Activated CD8-positive, alpha-beta memory T cell treated with anti-CD3 and anti-CD28 coated beads for 48 hours (primary cell): Measurements from ENCODE around the gene SNX24.

Experiments used
- DNase-seq, 3 experiments: peaks; one replicate each; pipeline ENCODE4 v3.0.0-alpha.2; 2020; ENCODE audit warnings: low read depth in 2 of 3, low spot score in 2 of 3

SNX24 gene

DNA sequence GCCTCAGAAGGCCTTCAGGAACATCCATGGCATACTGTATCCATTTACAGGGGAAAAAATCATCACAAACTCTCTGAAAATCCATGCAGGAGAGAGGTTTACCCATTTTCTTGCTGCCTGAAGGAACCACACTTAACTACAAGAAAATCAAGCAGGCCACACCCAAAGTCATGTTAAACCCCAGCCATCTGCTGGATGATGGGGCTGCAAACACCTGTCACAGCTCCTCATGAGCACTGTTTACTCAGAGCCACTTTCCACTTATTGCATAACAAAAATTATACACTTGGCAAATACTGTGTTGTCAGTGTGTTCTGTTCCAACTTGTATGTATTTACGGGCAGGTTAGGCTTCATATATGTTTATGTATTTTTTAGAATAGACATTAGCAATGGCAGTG lies 155.3 kb downstream of the SNX24 start:
- DNase-seq, result no peak

DNA sequence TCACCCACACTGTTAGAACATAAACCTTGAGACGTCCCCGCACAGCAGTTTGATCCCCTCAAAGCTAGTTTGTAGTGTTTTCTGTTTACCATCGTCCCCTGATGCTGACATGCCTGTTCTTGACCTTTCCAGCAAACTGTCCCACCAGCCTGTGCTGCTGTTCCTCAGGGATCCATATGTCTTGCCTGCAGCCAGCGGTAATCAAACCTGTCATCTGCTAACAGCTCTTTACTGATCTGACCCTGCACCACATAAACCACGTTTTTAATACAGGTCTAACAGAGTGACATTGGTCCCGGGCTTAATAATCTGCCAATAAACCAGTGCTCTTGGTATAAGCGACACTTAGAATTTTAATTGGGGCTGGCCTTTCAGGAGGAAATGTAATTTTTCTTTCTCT lies 156.4 kb downstream of the SNX24 start:
- no peak for DNase-seq

DNA sequence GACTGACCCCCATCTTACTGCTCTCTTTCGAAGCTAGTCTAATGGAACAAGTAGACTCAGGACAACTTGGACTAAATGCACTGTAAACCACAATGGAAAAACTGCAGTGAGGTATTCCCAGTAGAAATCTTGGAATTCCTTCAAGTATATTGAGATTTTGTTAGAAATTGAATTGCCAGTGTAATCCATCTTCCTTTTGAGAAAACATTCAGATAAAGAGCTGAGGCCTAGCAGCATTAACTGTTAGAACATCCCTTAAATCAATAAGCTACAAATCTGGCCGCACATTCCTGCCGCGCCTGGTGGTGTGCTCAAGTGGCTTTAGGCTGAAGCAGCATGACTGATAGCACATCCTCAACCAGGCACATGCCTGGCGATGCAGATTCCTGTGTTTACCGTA lies 161.8 kb downstream of the SNX24 start:
- DNase-seq, result no peak

DNA sequence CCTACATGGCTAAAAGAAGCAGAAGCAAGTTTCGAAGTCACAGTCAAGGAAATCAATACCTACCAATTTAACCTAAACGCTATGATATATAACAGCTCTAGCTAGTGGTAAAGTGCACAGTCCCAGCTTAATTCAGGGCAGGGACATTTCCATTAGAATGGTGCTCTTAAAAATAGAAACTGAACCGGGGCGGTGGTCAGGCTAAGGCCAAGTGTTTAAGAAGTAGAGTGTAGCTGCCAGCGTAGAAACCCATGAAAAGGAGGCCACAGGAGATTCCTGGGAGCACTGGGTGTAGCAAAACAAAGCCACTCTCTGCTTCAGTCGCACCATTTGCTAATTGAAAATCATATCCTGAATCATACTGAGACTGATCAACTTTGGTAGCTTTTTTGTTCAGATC lies 162.3 kb downstream of the SNX24 start:
- no peak for DNase-seq

DNA sequence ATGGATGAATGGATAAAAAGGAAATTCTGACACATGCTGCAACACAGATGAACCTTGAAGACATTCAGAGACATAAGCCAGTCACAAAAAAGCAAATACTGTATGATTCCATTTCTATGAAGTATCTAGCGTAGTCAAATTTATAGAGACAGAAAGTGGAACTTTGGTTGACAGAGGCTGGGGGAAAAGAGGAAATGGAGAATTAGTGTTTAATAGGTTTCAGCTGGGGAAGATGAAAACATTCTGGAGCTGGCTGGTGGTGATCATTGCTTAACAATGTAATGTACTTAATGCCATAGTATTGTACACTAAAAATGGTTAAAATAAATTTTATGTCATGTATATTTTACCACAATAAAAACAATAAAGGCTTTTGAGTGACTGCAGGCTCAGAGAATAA lies 166.9 kb downstream of the SNX24 start:
- DNase-seq, result no peak

DNA sequence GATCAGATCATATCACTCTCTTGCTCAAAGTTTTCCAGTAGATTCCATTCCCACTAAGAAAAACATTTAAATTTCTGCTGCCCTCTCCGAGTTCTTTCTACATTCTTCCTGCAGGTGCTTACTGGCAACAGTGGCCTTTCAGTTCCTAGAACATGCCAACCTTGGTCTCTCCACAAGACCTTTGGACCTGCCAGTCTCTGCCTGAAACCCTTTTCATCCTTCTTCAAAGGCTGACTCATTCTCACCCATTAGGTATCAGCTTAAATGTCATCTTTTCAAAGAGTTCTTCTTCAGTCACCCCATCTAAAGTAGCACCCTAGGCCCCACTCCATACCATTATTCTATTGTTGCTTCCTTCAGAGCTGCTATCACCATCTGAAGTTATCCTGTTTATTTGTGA lies 169.3 kb downstream of the SNX24 start:
- no peak for DNase-seq

DNA sequence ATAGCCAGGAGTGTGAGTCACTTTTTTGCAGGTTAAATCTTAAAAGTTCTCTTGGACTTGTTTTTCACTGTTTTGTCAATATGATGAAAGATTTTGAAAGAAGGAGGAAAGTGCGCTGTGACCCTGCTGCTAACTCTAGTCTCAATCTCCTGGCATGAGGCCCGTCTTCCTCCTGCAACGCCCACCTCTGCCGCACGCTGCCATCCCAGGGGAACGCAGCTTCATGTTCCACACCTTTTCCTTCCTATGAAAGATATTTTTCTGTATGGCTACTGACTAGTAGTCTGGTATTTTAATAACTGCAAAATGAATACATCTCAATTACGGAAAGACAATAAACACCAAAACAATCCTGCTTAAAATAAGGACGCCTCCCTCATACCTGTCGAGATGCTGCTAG lies 182.8 kb downstream of the SNX24 start:
- DNase-seq, result no peak

DNA sequence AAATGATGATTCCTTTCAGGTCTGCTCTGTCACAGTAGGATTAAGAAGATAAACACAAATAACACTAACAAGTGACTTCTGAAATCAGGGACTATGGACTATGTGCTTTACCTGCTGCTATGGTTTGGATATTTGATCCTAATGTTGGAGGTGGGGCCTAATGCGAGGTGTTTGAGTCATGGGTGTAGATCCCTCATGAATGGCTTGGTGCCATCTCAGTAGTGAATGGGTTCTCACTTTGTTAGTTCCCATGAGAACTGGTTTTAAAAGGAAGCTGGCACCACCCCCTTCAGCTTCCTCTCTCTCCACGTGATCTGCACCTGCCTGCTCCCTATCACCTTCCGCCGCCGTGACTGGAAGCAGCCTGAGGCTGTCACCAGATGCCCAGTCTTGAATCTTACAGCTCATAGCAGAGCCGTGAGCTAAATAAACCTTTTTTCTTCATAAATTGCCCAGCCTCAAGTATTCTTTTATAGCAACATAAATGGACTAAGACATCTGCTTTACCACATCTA lies 187.8 kb downstream of the SNX24 start:
- no peak for DNase-seq

DNA sequence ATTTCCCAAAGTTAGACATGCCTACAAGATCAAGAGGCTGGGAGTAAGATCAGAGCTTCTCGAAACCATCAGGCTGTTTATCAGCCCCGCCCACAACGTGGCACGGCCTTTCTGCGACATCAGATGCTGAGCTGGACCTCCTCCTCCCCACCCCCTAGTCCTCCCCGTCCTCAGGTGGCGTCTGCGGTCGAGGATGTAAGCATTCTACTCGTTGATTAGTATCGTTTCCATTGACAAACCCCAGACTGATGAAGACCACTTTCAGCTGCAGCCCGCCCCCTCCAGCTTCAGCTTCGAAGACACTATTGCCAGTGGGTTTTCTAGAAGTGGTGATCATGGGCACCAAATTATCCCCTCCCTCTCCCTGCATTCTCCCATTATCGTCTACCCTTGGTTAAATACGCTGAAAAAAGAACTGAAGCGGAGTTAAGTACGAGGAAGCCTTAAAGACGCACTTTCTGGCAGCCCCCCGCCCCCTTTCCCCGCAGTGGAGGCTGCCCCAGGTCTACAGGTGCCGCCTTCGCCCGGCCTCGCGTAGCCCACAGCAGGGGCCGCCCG lies 190.0 kb downstream of the SNX24 start:
- peak in 1 of 3 experiments; percentile 2 for DNase-seq

DNA sequence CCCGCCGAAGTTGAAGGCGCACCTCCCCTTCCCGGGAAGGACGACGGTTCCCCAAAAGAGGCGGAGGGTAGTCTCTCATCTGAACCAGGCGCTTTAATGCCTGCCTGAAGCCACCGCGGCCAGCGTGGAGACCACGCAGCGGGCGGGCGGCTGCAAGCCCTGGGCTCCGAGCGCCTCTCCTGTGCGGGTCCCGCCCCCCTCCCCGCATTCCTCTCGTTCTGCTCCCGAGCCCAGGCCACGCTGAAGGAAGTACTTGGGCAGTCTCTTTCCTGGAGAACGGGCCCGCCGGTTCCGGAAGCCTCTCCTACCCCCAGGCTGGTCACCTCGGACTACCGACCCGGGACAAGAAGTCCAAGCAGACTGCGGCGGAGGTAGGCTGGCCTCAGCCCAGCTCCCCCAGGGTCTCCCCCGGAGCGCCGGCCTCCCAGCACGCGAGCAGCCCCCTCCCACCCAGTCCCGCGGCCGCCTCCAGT lies 190.5 kb downstream of the SNX24 start:
- DNase-seq, result peak in 1 of 3 experiments; percentile 0

DNA sequence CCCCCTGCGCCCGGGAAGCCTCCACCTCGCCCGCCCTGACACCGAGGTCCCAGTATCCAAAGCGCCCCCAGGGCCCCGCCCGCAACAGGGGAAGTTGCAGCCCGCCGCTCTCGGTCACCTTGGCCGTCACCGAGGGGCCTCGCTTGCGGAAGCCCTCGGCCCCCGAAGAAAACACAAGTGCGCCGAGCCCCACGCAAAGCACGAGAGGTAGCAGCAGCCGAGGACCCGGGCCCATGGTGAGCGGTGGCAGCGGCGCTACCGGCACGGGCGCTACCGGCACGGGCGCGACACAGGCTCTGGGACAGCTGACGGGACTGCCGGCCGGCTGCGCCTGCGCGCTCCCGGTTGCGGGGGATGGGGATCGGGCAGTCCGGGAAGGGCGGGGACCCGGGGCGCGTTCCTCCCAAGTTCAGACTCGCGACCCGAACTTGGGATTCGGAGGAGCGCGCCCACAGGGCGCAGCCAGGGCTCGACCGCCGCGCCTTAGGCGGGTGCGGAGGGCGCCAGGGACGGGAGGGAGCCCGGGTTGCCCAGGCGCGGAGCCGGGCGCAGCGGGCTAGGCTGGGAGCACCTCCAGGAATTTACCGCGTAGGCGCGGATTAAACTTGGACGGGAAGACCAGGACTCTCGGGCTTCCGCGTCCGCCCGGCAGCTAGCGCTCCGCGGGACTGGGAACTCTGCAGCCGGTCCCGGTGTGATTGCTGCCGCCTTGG lies 191.1 kb downstream of the SNX24 start, which contains the start of gene PPIC:
TSS of gene PPIC (minus strand) at position 335 of the 713 bp plus-strand sequence. CDS start at position 235, 100 bp downstream.
- DNase-seq, result peak in 1 of 3 experiments; percentile 2

DNA sequence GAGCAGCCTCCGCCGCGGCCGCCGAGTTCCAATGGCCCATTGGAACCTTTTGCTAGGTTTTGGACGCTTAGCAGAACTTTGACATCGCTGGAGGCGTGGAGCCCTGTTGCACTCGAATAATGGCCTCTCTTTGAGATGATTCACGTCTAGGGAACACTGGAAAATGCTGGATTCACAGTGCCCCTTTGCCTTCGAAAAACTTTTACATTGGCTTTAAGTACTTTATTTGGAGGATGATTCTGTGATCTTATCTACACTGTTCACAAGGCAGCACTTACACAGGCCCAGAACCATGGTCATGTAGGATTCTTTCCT lies 191.6 kb downstream of the SNX24 start:
- DNase-seq, result no peak

DNA sequence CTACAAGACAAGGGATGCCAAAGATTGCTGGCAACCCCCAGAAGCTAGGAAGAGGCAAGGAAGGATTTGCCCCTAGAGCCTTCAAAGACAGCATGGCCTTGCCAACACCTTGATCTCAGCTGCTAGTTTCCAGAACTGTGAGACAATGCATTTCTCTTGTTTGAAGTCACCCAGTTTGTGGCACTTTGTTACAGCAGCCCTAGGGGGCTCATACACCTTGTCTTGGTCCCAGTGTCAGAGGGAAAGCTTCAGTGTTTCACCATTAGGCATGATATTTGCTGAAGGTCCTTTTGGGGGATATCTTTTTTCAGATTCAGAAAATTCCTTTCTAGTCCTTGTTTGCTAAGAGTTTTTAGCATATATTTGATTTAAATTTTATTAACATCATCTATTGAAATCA lies 194.3 kb downstream of the SNX24 start:
- no peak for DNase-seq

DNA sequence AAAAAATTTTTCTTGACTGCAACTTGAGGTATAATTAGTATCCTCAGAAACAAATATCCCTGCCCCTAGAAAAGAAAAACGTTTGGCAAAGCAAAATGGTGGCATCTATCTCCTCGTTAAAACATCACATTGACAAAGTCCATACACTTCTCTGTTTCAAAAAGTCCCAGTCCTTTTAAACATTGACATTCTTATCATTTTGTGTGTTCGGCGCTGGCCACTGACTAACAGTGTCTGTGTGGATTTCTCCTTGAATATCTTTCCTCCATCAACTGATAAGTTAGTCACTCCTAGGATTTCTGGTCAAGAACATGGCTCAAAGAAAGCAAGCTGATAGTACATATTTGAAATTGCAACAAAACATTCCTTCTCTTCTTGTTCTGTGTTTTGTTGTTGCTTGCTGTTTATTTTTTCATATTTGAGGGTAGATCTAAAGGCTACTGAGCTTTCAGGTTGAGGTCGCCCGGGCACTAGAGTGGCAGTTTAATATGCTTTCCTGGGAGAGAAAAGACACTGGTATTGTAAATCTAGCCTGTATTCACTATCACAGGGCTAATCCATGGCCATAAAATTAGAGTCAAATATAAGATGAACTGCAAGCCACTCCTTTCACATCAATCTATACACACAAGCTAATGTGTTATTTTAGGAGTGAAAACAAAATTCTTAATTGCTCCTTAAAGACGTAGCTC lies 199.7 kb downstream of the SNX24 start:
- no peak for DNase-seq

DNA sequence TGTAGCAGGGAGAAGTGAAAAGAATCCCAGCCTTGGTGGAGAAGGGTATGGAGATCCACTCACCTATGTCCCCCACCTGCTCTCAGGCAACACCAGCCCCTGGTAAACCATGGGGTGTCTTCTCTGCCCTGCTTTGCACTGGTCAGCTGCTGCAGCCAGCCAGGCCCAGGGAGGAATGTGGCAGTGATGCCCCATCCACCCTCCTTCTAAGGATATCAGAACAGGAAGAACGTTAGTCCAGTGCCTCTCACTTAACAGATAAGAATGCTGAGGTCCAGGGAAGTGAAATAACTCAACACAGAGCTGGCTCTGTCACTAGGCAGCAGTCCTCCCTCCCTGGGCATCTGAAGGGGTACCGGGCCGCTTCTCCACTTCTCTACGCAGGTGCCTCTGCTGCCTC lies 200.8 kb downstream of the SNX24 start:
- no peak for DNase-seq

DNA sequence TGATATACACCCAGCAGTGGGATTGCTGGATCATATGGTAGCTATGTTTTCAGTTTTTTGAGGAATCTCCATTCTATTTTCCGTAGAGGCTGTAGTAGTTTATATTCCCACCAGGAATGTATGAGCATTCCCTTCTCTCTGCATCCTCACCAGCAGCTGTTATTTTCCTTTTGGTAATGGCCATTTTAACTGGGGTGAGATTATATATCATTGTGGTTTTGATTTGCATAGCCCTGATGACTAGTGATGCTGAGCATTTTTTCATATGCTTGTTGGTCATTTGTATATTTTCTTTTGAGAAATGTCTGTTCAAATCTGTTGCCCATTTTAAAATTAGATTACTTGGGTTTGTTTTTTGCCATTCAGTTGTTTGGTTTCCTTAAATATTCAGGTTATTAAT lies 202.3 kb downstream of the SNX24 start:
- DNase-seq, result no peak

DNA sequence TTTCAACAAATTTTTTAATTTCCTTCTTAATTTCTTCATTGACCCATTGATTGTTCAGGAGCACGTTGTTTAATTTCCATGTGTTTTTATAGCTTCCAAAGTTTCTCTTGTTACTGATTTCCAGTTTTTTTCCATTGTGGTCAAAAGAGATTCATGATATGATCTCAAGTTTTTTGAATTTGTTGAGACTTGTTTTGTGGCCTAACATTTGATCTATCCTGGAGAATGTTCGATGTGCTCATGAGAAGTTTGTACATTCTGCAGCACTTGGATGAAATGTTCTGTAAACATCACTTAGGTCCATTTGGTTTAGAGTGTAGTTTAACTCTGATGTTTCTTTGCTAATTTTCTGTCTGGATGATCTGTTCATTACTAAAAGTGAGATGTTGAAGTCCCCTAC lies 205.8 kb downstream of the SNX24 start:
- no peak for DNase-seq
